ENCODE data around the gene GADL1.

GADL1 gene

GRCh38 chr3:30702828-30703397, 191.5 kb downstream of the GADL1 start:
- Histone ChIP-seq H3K27ac (ENCODE audit: low read depth, low read length) (no peak overlapping the region), H3K4me3 (ENCODE audit: insufficient read depth, low read length, poor library complexity, severe bottlenecking) (no peak overlapping the region), H3K9me2 (replicated peaks; ENCODE audit: insufficient read depth, low read length) (no peaks in the 10 kb centered on the region), H3K79me2 (ENCODE audit: insufficient read depth, low read length) (no peaks in the 10 kb centered on the region), H3F3A (ENCODE audit: insufficient read depth) (no peaks in the 10 kb centered on the region), H3K9me3 (ENCODE audit: insufficient read depth, low read length) (peaks cover 8% of the 10 kb centered on the region; the same call in 1 of the 2 replicates), H3K27me3 (ENCODE audit: low read length) (no peaks in the 10 kb centered on the region), H2AFZ (ENCODE audit: low read depth, low read length, severe bottlenecking) (no peak overlapping the region), H3K9ac (ENCODE audit: low read length) (no peak overlapping the region), H3K36me3 (ENCODE audit: low read length) (no peaks in the 10 kb centered on the region), H3K4me2 (ENCODE audit: low read depth, low read length, poor library complexity, severe bottlenecking) (no peak overlapping the region), H4K20me1 (ENCODE audit: low read depth, low read length) (no peaks in the 10 kb centered on the region)
- TF ChIP-seq EZH2phosphoT487 (conservative IDR thresholded peaks at IDR 0.05; ENCODE audit: low read length) = no peak
- no peak for TF ChIP-seq CTCF (IDR thresholded peaks at IDR 0.05; ENCODE audit: insufficient read depth, low read length, poor library complexity, severe bottlenecking)

GRCh38 chr3:30702038-30702827, 192.2 kb downstream of the GADL1 start:
- no peak overlapping the region for H3K27ac ChIP-seq (ENCODE audit: low read depth, low read length)
- no peak overlapping the region for H3K9ac ChIP-seq (ENCODE audit: low read length)
- H3K36me3 ChIP-seq (ENCODE audit: low read length) = no peaks in the 10 kb centered on the region
- H3F3A ChIP-seq (ENCODE audit: insufficient read depth) = no peaks in the 10 kb centered on the region
- no peaks in the 10 kb centered on the region for H3K27me3 ChIP-seq (ENCODE audit: low read length)
- H3K4me2 ChIP-seq (ENCODE audit: low read depth, low read length, poor library complexity, severe bottlenecking) = no peak overlapping the region
- no peaks in the 10 kb centered on the region for H4K20me1 ChIP-seq (ENCODE audit: low read depth, low read length)
- no peak overlapping the region for H3K4me3 ChIP-seq (ENCODE audit: insufficient read depth, low read length, poor library complexity, severe bottlenecking)
- no peaks in the 10 kb centered on the region for H3K9me2 ChIP-seq (replicated peaks; ENCODE audit: insufficient read depth, low read length)
- TF ChIP-seq CTCF (IDR thresholded peaks at IDR 0.05; ENCODE audit: insufficient read depth, low read length, poor library complexity, severe bottlenecking) (no peak), EZH2phosphoT487 (conservative IDR thresholded peaks at IDR 0.05; ENCODE audit: low read length) (no peak)
- H3K9me3 ChIP-seq (ENCODE audit: insufficient read depth, low read length) = peaks cover 8% of the 10 kb centered on the region; the same call in 1 of the 2 replicates
- H2AFZ ChIP-seq (ENCODE audit: low read depth, low read length, severe bottlenecking) = no peak overlapping the region
- H3K79me2 ChIP-seq (ENCODE audit: insufficient read depth, low read length) = no peaks in the 10 kb centered on the region

GRCh38 chr3:30700702-30701321, 193.6 kb downstream of the GADL1 start:
- Histone ChIP-seq H3F3A (ENCODE audit: insufficient read depth) (no peaks in the 10 kb centered on the region), H4K20me1 (ENCODE audit: low read depth, low read length) (no peaks in the 10 kb centered on the region), H3K4me2 (ENCODE audit: low read depth, low read length, poor library complexity, severe bottlenecking) (no peak overlapping the region), H3K9ac (ENCODE audit: low read length) (no peak overlapping the region), H3K9me2 (replicated peaks; ENCODE audit: insufficient read depth, low read length) (no peaks in the 10 kb centered on the region), H3K9me3 (ENCODE audit: insufficient read depth, low read length) (peaks cover 8% of the 10 kb centered on the region; the same call in 1 of the 2 replicates), H3K79me2 (ENCODE audit: insufficient read depth, low read length) (no peaks in the 10 kb centered on the region), H3K27ac (ENCODE audit: low read depth, low read length) (no peak overlapping the region), H3K27me3 (ENCODE audit: low read length) (no peaks in the 10 kb centered on the region), H3K4me3 (ENCODE audit: insufficient read depth, low read length, poor library complexity, severe bottlenecking) (no peak overlapping the region), H2AFZ (ENCODE audit: low read depth, low read length, severe bottlenecking) (no peak overlapping the region), H3K36me3 (ENCODE audit: low read length) (no peaks in the 10 kb centered on the region)
- TF ChIP-seq EZH2phosphoT487 (conservative IDR thresholded peaks at IDR 0.05; ENCODE audit: low read length) = no peak
- no peak for TF ChIP-seq CTCF (IDR thresholded peaks at IDR 0.05; ENCODE audit: insufficient read depth, low read length, poor library complexity, severe bottlenecking)
